Peyer's patch (tissue), 4 donors: Measurements from ENCODE around the gene TMC7.

ENCODE experiments used
- POLR2A ChIP-seq, 2 donors: fragments of 450-650 bp; IDR thresholded peaks; one replicate each; pipeline ENCODE4 v1.5.1; 2017; ENCODE audit warnings: antibody characterized with exemption in 2 of 2, mild to moderate bottlenecking in 2 of 2, moderate library complexity in 2 of 2
- TF ChIP-seq, protein P1 (sequence below), 6 experiments: fragments of 450-650 bp in 4 of 6; fragments of 200-600 bp in 2 of 6; sonication (generic) in 1 of 6; IDR thresholded peaks; one replicate each; pipeline ENCODE4 v1.5.1; 2017 to 2019; ENCODE audit warnings: antibody characterized with exemption in 6 of 6, mild to moderate bottlenecking in 3 of 6, moderate library complexity in 1 of 6

GRCh38 chr16:19005561-19006445, 22.1 kb downstream of the TMC7 start:
- TF ChIP-seq, protein P1, sequence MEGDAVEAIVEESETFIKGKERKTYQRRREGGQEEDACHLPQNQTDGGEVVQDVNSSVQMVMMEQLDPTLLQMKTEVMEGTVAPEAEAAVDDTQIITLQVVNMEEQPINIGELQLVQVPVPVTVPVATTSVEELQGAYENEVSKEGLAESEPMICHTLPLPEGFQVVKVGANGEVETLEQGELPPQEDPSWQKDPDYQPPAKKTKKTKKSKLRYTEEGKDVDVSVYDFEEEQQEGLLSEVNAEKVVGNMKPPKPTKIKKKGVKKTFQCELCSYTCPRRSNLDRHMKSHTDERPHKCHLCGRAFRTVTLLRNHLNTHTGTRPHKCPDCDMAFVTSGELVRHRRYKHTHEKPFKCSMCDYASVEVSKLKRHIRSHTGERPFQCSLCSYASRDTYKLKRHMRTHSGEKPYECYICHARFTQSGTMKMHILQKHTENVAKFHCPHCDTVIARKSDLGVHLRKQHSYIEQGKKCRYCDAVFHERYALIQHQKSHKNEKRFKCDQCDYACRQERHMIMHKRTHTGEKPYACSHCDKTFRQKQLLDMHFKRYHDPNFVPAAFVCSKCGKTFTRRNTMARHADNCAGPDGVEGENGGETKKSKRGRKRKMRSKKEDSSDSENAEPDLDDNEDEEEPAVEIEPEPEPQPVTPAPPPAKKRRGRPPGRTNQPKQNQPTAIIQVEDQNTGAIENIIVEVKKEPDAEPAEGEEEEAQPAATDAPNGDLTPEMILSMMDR (IDR thresholded peaks at IDR 0.05): no peak
- no peak for TF ChIP-seq POLR2A (IDR thresholded peaks at IDR 0.05)
